Esophagus squamous epithelium (tissue), 5 donors: ENCODE data around the gene SMIM35. TPM values are rescaled to one million over a fixed set of nuclear protein-coding genes. Genes with fewer than 3 reads are reported as not detected.

ENCODE experiments used
- DNase-seq: peaks from one replicate; lab custom pipeline; 2025; lab: John Stamatoyannopoulos, UW
- H3K27ac ChIP-seq, 4 donors: fragments of 200-600 bp; sonication (generic); one replicate each; pipeline ENCODE4 v1.5.1; 2016 to 2019; ENCODE audit warnings: mild to moderate bottlenecking in 1 of 4
- H3K27me3 ChIP-seq, 4 donors: fragments of 200-600 bp; sonication (generic); 1 replicate in 3 of 4; 2 replicates in 1 of 4; pipeline versions ENCODE4 v1.5.1 to v1.6.0; 2017 to 2021; ENCODE audit warnings: antibody characterized with exemption in 1 of 4
- H3K36me3 ChIP-seq, 3 donors: fragments of 200-600 bp; sonication (generic); one replicate each; pipeline ENCODE4 v1.5.1; 2016 to 2019
- H3K4me1 ChIP-seq, 3 donors: fragments of 200-600 bp; sonication (generic); one replicate each; pipeline ENCODE4 v1.5.1; 2017 to 2019
- H3K4me3 ChIP-seq, 4 donors: fragments of 200-600 bp; sonication (generic); 1 replicate in 3 of 4; 2 replicates in 1 of 4; pipeline ENCODE4 v1.5.1; 2016 to 2019; ENCODE audit warnings: mild to moderate bottlenecking in 2 of 4, moderate library complexity in 1 of 4
- H3K9me3 ChIP-seq, 3 donors: fragments of 200-600 bp; sonication (generic); one replicate each; pipeline ENCODE4 v1.5.1; 2016 to 2019
- CTCF ChIP-seq, 6 experiments: fragments of 450-650 bp in 4 of 6; fragments of 200-600 bp in 2 of 6; sonication (generic) in 2 of 6; IDR thresholded peaks; one replicate each; pipeline ENCODE4 v1.5.1; 2016 to 2019; ENCODE audit warnings: antibody characterized with exemption in 6 of 6, mild to moderate bottlenecking in 4 of 6, moderate library complexity in 4 of 6
- POLR2A ChIP-seq, 4 donors: fragments of 450-650 bp; IDR thresholded peaks; one replicate each; pipeline ENCODE4 v1.6.1; 2017; ENCODE audit warnings: antibody characterized with exemption in 4 of 4, mild to moderate bottlenecking in 4 of 4, moderate library complexity in 3 of 4
- WGBS, 2 donors: methylation state at CpG; one replicate each; pipeline ENCODE4 v1.1.5; 2018; 5-methylcytosine and 5-hydroxymethylcytosine counted together
- intact Hi-C: fragments of 100-400 bp; cut with DNase I; formaldehyde crosslinking; loops from one replicate; pipeline ENCODE4 v1.15.0; 2022
- total RNA-seq, 4 donors: library from RNA; depleted of rRNA; stranded (reverse); fragments of >200 nt; gene quantifications; one replicate each; pipeline ENCODE4 v1.1.0, GENCODE V29; 2016
- donor health status: DM: yes; HTN: yes; CAD: no.

Gene SMIM35
- total RNA-seq, 4 donors from 2014 or later, result not detected

- DNase-seq, result no peak
- peaks cover 0 to 17% (median 5%) of the 10 kb centered on the region in 3 donors for H3K4me1 ChIP-seq
- H3K27ac ChIP-seq, result peak overlapping the region; percentile 5 to 71 (median 58)
- H3K9me3 ChIP-seq, result no peaks in the 10 kb centered on the region
- H3K27me3 ChIP-seq, result no peaks in the 10 kb centered on the region
- H3K4me3 ChIP-seq, result no peak overlapping the region
- intact Hi-C loops, result no loop called here
- TF ChIP-seq CTCF (IDR thresholded peaks at IDR 0.05) (no peak), POLR2A (IDR thresholded peaks at IDR 0.05) (no peak)
- H3K36me3 ChIP-seq, result peaks cover 0 to 89% (median 6%) of the 10 kb centered on the region in 3 donors
- 55 to 56% methylated on average over 7 to 8 of the region's 8 CpGs for WGBS, 2 donors
Measured at GRCh38 chr11:118111019-118111743, 24.4 kb upstream of the SMIM35 start.

GRCh38 chr11:118109231-118109630 lies 22.5 kb upstream of the SMIM35 start:
- intact Hi-C loops, result no loop called here
- DNase-seq, result no peak
- WGBS, 2 donors, result 54 to 59% methylated on average over 2 of the region's 2 CpGs
- peaks cover 0 to 13% (median 5%) of the 10 kb centered on the region in 3 donors for H3K4me1 ChIP-seq
- no peak for TF ChIP-seq CTCF (IDR thresholded peaks at IDR 0.05)
- no peak for TF ChIP-seq POLR2A (IDR thresholded peaks at IDR 0.05)
- H3K4me3 ChIP-seq, result no peak overlapping the region
- H3K9me3 ChIP-seq, result no peaks in the 10 kb centered on the region
- peaks cover 0 to 89% (median 11%) of the 10 kb centered on the region in 3 donors for H3K36me3 ChIP-seq
- no peaks in the 10 kb centered on the region for H3K27me3 ChIP-seq
- no peak overlapping the region for H3K27ac ChIP-seq

- 74 to 83% methylated on average over 2 to 4 of the region's 5 CpGs for WGBS, 2 donors
- H3K27ac ChIP-seq, result no peak overlapping the region
Measured at GRCh38 chr11:118108513-118108912, 21.8 kb upstream of the SMIM35 start.

GRCh38 chr11:118106789-118107335 lies 20.1 kb upstream of the SMIM35 start:
- DNase-seq, result no peak
- Histone ChIP-seq H3K4me3 (no peak overlapping the region), H3K27ac (no peak overlapping the region), H3K36me3 (peaks cover 0 to 89% (median 11%) of the 10 kb centered on the region in 3 donors), H3K9me3 (no peaks in the 10 kb centered on the region), H3K27me3 (no peaks in the 10 kb centered on the region), H3K4me1 (peaks cover 0 to 11% (median 5%) of the 10 kb centered on the region in 3 donors)
- WGBS, 2 donors, result 78 to 87% methylated on average over 2 of the region's 2 CpGs
- intact Hi-C loops, result no loop called here
- no peak for TF ChIP-seq POLR2A (IDR thresholded peaks at IDR 0.05)
- TF ChIP-seq CTCF (IDR thresholded peaks at IDR 0.05), result no peak

More at GRCh38 chr11:118108513-118108912, 21.8 kb upstream of the SMIM35 start:
- H3K9me3 ChIP-seq, result no peaks in the 10 kb centered on the region
- H3K27me3 ChIP-seq, result no peaks in the 10 kb centered on the region
- TF ChIP-seq POLR2A (IDR thresholded peaks at IDR 0.05) (no peak), CTCF (IDR thresholded peaks at IDR 0.05) (no peak)
- intact Hi-C loops, result no loop called here
- peaks cover 0 to 90% (median 11%) of the 10 kb centered on the region in 3 donors for H3K36me3 ChIP-seq
- H3K4me3 ChIP-seq, result no peak overlapping the region
- H3K4me1 ChIP-seq, result peaks cover 0 to 11% (median 5%) of the 10 kb centered on the region in 3 donors
- DNase-seq, result no peak

GRCh38 chr11:118105657-118106305 lies 19.0 kb upstream of the SMIM35 start:
- no peak overlapping the region for H3K4me3 ChIP-seq
- peaks cover 0 to 95% (median 11%) of the 10 kb centered on the region in 3 donors for H3K36me3 ChIP-seq
- no peak for DNase-seq
- intact Hi-C loops, result no loop called here
- no peak overlapping the region for H3K27ac ChIP-seq
- no peaks in the 10 kb centered on the region for H3K9me3 ChIP-seq
- TF ChIP-seq CTCF (IDR thresholded peaks at IDR 0.05), result no peak
- no peak for TF ChIP-seq POLR2A (IDR thresholded peaks at IDR 0.05)
- H3K27me3 ChIP-seq, result no peaks in the 10 kb centered on the region
- WGBS, 2 donors, result 49 to 75% methylated on average over 4 of the region's 4 CpGs
- peaks cover 0 to 2% (median 2%) of the 10 kb centered on the region in 3 donors for H3K4me1 ChIP-seq
